ENCODE results near the gene SYNGAP1.

DNA sequence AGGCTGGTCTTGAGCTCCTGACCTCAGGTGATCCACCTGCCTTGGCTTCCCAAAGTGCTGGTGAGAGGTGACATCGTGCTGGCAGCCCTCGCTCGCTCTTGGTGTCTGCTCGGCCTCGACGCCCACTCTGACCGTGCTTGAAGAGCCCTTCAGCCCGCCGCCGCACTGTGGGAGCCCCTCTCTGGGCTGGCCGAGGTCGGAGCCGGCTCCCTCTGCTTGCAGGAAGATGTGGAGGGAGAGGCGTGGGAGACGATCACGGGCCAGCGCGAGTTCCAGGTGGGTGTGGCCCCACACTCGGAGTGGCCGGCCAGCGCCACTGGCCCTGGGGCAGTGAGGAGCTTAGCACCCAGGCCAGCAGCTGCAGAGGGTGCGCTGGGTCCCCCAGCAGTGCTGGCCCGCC lies 82.6 kb downstream of the SYNGAP1 start:
- TF ChIP-seq, protein P1, sequence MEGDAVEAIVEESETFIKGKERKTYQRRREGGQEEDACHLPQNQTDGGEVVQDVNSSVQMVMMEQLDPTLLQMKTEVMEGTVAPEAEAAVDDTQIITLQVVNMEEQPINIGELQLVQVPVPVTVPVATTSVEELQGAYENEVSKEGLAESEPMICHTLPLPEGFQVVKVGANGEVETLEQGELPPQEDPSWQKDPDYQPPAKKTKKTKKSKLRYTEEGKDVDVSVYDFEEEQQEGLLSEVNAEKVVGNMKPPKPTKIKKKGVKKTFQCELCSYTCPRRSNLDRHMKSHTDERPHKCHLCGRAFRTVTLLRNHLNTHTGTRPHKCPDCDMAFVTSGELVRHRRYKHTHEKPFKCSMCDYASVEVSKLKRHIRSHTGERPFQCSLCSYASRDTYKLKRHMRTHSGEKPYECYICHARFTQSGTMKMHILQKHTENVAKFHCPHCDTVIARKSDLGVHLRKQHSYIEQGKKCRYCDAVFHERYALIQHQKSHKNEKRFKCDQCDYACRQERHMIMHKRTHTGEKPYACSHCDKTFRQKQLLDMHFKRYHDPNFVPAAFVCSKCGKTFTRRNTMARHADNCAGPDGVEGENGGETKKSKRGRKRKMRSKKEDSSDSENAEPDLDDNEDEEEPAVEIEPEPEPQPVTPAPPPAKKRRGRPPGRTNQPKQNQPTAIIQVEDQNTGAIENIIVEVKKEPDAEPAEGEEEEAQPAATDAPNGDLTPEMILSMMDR (IDR thresholded peaks at IDR 0.05; ENCODE audit: low read depth, low read length) = no peak
- TF ChIP-seq EZH2phosphoT487 (IDR thresholded peaks at IDR 0.05; ENCODE audit: low read depth) = no peak

All from OCI-LY3 (cell line).